Measurements from ENCODE around the gene POP7.
"Not testable (repeated sequence)": the region's sequence is repeated elsewhere in the genome, so short reads cannot be mapped to it uniquely, and the experiment has no call there.

POP7 gene

DNA sequence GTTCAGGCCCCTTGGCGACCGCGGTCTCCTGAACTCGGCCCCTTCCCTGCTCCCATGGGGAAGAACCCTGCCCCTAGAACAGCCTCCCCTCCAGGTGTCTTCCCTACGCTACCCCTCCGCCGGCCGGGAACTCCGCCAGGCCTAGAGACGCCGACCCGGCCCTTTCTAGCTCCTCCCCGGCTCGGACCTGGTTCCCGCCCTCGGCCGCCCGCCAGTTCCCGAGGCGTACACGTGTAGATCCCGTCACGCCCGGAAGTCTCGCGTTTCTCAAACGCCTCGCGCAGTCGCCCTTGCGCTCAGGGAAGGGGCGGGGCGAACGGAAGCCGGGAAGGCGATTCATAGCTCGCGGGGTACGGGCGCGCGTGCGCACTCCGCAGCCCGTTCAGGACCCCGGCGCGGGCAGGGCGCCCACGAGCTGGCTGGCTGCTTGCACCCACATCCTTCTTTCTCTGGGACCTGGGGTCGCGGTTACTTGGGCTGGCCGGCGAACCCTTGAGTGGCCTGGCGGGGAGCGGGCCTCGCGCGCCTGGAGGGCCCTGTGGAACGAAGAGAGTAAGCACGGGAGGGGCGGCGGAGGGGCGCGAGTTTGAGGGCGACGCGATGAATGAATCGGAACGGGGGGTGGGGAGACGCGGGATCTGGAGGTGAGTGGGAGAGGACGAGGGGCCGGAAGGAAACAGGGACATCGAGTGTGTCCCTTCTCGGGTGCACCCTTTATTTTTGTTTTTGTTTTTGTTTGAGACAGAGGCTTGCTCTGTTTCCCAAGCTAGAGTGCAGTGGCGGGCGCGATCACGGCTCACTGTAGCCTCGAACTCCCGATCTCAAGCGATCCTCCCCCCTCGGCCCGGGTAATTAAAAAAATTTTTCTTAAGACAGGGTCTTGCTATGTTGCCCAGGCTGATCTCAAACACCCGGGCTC lies at the start of gene POP7:
POP7 (plus strand) TSS at position 369 of the 919 bp plus-strand sequence. CDS start 710 bp downstream, outside the sequence.
- peak; percentile 95 to 98 for DNase-seq (ENCODE audit: low read depth in 1 of 2, low spot score in 1 of 2)

DNA sequence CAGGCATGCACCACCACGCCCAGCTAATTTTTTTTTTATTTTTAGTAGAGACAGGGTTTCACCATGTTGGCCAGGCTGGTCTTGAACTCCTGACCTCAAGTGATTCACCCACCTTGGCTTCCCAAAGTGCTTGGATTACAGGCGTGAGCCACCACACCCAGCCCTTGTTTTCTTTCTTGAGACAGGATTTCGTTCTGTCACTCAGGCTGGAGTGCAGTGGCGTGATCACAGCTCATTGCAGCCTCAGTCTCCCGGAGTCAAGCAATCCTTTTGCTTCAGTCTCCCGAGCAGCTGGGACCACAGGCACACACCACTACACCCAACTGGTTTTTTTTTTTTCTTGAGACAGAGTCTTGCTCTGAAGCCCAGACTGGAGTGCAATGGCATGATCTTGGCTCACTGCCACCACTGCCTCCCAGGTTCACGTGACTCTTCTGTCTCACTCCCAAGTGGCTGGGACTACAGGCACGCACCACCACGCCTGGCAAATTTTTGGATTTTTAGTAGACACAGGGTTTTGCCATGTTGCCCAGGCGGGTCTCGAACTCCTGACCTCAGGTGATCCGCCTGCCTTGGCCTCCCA lies 43.6 kb upstream of the POP7 start:
- DNase-seq (ENCODE audit: low read depth in 1 of 2, low spot score in 1 of 2) = not testable (repeated sequence)

DNA sequence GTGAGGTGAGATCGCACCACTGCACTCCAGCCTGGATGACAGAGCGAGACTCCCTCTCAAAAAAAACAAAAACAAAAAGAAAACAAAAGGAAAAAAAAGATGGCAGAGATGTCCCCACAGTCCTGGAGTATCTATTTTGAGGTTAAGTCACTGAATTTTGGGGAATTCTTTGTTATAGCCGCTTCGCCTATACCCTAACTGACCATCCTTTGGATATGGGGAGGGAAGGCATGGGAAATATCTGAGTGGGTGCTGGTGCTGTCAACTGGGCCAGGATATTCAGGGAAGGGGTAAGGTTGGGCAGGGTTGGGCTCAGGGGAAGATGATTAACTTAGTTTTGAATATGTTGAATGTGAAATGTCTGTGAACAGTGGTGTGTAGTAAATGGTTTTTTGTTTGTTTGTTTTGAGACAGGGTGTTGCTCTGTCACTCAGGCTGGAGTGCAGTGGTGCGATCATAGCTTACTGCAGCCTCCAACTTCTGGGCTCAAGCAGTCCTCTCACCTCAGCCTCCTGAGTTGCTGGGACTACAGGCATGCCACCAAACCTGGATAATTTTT lies 40.7 kb upstream of the POP7 start:
- DNase-seq (ENCODE audit: low read depth in 1 of 2, low spot score in 1 of 2) = no peak

DNA sequence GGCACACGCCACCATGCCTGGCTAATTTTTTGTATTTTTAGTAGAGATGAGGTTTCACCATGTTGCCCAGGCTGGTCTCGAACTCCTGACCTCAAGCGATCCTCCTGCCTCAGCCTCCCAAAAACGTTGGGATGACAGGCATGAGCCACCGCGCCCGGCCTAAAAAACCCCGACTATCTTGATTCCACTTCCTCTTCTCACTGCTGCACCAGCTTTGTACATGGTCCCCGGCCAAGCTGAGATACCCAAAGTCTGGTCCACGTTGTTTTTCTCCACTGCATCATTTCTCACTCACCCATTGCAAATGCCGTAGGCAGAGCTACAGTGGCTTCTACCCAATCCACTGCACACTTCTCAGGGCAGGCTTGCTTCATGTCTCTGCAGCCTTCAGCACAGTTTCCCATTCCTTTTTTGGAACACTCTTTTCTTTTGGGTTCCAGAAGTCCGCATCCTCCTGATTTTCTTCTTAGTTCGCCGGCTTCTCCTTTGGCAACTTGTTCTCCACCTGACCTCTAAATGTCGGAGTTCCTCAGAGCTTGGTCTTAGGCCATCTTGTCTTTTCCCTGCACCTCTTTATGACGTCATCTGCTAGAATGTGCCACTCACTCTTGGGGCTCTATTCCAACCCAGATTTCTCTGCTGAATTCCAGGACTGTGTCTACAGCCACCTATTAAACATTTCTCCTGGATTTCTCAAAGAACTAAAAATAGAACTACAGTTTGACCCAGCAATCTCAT lies 38.4 kb upstream of the POP7 start:
- no peak for DNase-seq (ENCODE audit: low read depth in 1 of 2, low spot score in 1 of 2)

DNA sequence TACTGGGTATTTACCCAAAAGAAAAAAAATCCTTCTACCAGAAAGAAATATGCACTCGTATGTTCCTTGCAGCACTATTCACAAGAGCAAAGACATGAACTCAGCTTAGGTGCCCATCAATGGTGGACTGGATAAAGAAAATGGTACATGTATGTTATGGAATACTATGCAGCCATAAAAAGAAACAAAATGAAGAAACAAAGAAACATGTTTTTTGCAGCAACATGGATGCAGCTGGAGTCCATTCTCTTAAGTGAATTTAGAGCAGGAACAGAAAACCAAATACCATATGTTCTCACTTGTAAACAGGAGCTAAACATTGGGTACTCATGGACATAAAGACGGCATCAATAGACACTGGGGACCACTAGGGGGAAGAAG lies 37.9 kb upstream of the POP7 start:
- DNase-seq (ENCODE audit: low read depth in 1 of 2, low spot score in 1 of 2) = no peak

DNA sequence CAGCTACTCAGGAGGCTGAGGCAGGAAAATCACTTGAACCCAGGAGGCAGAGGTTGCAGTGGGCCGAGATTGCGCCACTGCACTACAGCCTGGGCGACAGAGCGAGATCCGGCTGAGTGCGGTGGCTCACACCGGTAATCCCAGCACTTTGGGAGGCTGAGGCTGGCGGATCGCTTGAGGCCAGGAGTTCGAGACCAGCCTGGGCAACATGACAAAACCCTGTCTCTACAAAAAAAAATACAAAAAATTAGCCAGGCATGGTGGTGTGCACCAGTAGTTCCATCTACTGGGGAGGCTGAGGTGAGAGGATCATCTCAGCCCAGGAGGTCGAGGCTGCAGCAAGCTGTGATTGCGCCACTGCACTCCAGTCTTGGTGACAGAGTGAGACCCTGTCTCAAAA lies 36.8 kb upstream of the POP7 start:
- not testable (repeated sequence) for DNase-seq (ENCODE audit: low read depth in 1 of 2, low spot score in 1 of 2)

DNA sequence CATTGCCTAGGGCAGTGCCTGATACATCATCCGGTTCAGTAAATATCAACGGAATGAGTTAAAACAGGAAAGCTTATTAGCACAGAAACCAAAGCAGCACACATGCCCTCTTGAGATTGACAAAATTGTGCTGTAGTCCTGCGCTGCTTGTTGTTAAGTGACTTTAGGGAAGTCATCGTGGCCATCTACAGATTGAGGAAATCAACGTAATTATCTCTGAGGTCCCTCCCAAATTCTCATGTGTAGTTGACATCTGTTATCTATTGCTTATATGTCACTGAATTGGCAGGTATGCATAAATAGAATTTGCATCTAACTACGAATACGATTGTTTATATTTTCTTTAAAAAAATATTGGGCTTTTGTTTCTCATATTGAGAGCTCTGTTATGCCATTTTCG lies 35.8 kb upstream of the POP7 start:
- no peak for DNase-seq (ENCODE audit: low read depth in 1 of 2, low spot score in 1 of 2)

DNA sequence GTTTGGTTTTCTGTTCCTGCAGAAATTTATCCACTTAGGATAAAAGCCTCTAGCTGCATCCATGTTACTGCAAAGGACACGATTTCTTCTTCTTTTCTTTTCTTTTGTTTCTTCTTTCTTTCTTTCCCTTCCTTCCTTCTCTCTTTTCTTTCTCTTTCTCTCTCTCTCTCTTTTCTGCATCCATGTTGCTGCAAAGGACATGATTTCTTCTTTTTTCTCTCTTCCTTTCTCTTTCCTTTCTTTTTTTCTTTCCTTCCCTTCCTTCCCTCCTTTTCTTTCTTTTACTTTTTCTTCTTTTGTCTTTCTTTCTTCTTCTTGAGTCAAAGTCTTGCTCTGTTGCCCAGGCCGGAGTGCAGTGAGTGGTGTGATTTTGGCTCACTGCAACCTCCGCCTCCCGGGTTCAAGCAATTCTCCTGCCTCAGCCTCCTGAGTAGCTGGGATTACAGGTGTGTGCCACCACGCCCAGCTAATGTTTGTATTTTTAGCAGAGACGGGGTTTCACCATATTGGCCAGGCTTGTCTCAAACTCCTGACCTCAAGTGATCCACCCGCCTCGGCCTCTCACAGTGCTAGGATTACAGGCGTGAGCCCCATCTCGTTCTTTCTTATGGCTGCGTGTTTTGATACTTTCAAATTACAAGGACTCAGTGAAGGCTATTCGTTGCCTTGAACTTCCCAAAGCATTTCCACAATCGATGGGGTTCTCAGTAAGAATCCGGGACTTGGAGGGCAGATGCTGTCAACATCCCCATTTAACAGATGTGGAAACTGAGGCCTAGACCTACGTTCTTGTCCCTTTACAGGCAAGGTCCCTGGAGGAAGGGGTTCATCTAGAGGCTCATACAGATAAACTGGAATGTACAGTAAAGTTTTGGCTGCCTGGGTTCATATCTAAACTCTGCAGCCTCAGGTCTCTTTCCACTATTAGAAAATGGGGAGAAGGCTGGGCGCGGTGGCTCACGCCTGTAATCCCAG lies 34.3 kb upstream of the POP7 start:
- no peak for DNase-seq (ENCODE audit: low read depth in 1 of 2, low spot score in 1 of 2)

DNA sequence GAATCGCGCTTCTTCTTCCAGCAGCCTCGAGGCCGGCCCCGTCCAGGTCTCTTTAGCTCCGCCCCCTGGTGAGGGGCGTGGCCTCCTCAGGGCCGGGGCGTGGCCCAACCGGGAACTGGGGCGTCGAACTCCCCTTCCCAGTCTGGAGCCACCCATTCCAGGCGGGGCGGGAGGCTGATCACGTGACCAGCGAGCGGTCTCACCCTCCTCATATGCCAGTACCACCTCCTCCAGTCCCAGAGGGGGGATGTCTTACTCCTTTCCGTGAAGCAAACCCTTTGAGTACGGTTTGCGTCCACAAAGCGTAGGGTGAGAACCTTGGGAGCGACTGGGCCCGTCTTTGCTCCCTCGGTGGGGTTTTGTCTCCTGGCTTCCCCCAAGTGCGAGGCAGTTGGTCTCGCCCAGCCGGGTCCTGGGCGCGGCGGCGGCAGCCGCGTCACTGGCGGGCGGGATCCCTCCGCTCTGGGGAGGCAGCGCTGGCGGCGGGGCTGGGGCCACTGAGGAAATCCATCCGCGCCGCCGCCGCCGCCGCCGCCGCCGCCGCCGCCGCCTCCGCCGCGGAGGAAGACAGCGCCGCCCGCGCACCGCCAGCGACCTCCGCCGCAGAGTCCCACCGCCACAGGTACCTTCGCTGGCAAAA lies 32.5 kb upstream of the POP7 start, which contains the start of gene GNB2:
GNB2 (plus strand) TSS at position 439 of the 640 bp plus-strand sequence. CDS start 2,526 bp downstream, outside the sequence.
- DNase-seq (ENCODE audit: low read depth in 1 of 2, low spot score in 1 of 2) = peak; percentile 94 to 96

DNA sequence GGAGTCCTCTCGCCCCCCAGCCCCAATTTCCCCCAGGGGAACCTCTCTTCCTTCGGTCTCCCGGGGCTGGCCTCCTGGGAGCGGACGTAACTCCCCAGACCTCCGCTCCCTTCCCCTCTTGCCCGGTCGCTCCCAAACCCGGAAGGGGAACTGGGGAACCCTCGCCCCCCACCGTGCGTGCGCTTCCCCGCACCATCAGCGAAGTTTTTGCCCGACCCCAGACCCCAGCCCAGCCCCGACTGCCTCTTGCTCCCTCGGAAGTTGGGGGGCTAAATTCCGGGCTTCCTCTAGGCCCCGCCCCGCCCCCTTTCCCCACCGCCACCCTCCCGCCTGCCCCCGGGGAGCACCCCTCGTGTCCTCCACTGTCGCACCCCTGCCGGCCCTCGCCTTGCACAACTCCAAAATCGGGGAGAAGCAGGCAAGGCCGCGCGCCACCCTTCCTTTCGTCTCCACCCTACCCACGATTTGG lies 31.9 kb upstream of the POP7 start:
- no peak for DNase-seq (ENCODE audit: low read depth in 1 of 2, low spot score in 1 of 2)

DNA sequence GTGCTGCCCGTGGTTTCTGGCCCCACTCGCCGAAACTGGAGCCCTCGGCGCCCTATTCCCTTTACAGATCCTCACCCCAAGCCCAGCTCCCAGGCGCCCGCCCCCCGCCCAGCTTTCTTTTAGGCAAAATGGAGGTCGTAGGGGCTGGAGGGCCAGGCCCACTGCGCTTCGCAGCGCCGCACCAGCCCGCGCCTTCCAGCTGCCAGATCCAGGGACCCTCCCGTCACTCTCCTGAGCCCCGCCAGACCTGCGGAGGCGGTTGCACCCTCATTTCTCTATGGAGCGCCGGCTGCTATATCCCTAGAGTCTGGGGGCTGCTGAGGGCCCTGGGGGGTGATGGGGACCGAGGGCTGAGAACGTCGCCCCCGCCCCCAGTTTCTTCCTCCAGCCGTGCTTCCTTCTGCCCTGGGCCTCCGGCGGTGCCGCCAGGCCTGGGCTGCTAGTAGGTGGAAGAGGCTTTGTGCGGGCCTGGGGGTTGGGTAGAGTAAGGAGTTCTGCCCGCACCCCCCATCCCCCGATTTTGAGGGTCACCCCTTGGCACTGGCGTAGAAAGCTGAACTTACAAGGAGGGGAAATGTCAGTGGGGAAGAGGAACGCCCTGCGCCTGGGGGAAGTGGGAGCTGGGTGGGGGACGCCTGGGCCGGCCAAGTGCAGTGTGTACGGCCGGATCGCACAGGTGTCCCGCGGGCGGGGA lies 31.4 kb upstream of the POP7 start:
- DNase-seq (ENCODE audit: low read depth in 1 of 2, low spot score in 1 of 2) = no peak

DNA sequence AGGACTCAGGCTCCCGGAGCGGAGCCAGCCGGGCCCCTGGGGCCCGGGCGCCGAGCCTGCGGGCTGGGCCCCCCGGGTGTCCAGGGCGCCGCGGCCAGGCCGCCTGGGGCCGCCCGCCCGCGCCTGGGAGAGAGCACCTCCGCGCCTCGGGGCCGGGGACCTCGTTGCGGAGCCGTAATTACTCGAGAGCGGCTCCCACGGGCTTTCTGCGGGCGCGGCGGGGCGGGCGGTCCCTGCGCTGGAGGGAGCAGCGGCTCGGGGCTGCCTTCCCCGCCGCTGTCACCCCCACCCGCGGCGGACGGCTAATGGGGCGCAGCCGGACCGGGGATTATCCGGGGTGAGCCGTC lies 30.8 kb upstream of the POP7 start:
- DNase-seq (ENCODE audit: low read depth in 1 of 2, low spot score in 1 of 2) = peak in 1 of 2 donors; percentile 23

DNA sequence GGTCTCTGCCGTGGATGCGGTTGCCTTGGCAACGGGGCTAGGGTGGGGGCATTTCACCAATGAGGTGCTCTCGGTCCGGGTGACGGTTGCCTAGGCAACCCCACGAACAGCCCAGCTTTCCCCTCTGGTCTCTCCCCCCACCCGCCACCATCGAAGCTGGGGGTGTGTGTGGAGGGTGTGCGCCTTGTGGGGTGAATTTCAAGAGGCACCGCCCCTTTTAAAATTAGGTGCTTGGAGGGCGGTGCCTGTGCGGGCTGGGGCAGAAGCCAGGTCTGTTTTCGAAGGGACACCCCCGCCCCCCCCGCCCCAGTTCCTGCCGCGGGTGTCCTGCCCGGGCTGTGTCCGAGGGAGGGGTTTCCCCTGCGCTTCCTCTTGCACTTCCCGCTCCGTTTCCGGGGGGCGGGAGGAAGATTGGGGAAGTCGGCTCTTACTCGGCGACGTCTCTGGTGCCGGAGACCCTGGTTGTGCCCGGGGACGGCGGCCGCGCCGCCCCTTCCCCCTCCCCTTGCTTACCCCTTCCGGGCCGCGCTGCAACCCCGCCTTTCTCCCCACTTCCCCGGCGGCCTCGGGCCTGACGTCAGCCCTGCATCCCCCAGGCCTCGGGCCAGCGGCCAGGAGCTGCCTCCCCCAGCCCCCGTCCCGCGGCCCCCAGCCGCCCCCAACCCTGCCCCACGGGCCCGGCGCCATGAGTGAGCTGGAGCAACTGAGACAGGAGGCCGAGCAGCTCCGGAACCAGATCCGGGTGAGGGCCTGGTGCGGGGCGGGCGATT lies 30.2 kb upstream of the POP7 start:
- peak; percentile 67 to 74 for DNase-seq (ENCODE audit: low read depth in 1 of 2, low spot score in 1 of 2)

DNA sequence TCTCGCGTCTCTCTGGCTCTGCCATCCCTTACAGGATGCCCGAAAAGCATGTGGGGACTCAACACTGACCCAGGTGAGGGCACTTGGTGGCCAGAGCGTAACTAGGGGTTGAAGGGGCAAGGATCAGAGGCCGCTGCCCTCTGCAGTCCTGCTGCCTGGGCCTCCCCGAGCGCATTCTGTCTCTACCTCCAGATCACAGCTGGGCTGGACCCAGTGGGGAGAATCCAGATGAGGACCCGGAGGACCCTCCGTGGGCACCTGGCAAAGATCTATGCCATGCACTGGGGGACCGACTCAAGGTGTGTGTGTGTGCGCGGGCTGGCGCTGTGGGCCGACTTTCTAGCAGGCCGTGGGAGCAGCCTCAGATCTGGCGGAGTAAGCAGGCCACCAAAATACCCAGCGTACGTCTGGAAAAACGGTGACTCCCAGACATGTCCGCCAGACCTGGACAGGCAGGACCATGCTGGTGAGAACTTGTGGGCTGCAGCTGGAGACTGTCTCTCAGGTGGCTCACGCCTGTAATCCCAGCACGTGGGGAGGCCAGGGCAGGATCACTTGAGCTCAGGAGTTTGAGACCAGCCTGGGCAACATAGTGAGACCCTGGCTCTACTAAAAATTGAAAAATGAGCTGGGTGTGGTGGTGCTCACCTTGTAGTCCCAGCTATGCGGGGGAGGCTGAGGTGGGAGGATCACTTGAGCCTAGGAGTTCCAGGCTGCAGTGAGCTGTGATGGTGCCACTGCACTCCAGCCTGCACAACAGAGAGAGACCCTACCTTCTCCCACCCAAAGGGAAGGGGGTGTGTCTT lies 29.2 kb upstream of the POP7 start:
- DNase-seq (ENCODE audit: low read depth in 1 of 2, low spot score in 1 of 2) = no peak

DNA sequence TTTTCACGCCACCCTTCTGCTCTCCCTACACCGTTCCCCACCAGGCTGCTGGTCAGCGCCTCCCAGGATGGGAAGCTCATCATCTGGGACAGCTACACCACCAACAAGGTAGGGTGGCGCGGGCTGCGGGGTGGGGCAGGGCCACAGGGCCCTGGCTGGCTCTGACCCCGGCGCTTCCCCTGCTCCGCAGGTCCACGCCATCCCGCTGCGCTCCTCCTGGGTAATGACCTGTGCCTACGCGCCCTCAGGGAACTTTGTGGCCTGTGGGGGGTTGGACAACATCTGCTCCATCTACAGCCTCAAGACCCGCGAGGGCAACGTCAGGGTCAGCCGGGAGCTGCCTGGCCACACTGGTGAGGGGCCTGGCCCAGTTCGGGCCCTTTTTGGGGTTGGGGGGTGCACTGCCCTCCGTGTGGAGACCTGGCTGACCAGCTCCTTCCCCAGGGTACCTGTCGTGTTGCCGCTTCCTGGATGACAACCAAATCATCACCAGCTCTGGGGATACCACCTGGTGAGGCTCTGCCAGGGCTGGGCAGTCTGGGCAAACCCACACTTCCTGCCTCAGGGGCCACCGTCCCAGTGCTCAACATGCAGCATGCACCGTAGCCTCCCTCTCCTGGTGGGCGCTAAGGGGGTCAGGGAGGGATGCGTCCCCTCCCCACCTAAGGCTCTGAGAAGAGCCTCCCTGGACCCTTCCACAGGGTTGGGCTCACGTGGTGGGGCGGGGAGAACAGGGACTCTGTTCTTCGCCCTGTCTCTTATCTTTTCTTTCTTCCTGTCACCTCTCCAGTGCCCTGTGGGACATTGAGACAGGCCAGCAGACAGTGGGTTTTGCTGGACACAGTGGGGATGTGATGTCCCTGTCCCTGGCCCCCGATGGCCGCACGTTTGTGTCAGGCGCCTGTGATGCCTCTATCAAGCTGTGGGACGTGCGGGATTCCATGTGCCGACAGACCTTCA lies 28.3 kb upstream of the POP7 start:
- DNase-seq (ENCODE audit: low read depth in 1 of 2, low spot score in 1 of 2) = no peak

DNA sequence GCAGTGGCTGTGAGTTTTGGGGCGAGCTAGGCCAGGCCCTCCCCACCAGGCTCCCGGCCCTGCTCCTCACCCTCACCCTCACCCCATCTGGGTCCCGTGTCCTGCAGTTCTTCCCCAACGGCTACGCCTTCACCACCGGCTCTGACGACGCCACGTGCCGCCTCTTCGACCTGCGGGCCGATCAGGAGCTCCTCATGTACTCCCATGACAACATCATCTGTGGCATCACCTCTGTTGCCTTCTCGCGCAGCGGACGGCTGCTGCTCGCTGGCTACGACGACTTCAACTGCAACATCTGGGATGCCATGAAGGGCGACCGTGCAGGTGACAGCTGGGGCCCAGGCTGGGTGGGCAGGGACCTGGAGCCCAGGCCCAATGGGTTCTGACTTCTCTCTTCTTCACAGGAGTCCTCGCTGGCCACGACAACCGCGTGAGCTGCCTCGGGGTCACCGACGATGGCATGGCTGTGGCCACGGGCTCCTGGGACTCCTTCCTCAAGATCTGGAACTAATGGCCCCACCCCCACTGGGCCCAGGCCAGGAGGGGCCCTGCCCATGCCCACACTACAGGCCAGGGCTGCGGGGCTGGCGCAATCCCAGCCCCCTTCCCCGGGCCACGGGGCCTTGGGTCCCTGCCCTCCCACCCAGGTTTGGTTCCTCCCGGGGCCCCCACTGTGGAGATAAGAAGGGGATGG lies 27.5 kb upstream of the POP7 start:
- no peak for DNase-seq (ENCODE audit: low read depth in 1 of 2, low spot score in 1 of 2)
